K562 (cell line): Measurements from ENCODE around the gene ZBTB22. TPM values are rescaled to one million over a fixed set of nuclear protein-coding genes. Genes with fewer than 3 reads are reported as not detected.

Source experiments
- BCOR ChIP-seq: fragments of 450-650 bp; IDR thresholded peaks from 2 replicates; pipeline ENCODE4 v1.6.1; 2016
- CAMTA2 ChIP-seq: fragments of 250-450 bp; sonication (Bioruptor Pico); conservative IDR thresholded peaks from 2 replicates; pipeline ENCODE4 v1.5.1; 2022
- EWSR1 ChIP-seq: fragments of 450-650 bp; IDR thresholded peaks from 2 replicates; pipeline ENCODE4 v1.6.1; 2018; ENCODE audit warnings: borderline replicate concordance, mild to moderate bottlenecking, low read depth, moderate library complexity; ENCODE audit not compliant: partially characterized antibody
- MYBL2 ChIP-seq, 2 experiments: fragments of 450-650 bp in 1 of 2; sonication (generic) in 1 of 2; formaldehyde crosslinking in 1 of 2; IDR thresholded peaks; 2 replicates each; pipeline versions ENCODE4 v1.6.1 to v1.8.1; 2017 to 2022; ENCODE audit warnings: borderline replicate concordance in 1 of 2, inconsistent platforms in 1 of 2, low read depth in 1 of 2, mild to moderate bottlenecking in 1 of 2, missing genetic modification reagents in 1 of 2, moderate library complexity in 1 of 2
- NR2C1 ChIP-seq, 2 experiments: fragments of 450-650 bp; IDR thresholded peaks; 2 replicates each; pipeline ENCODE4 v1.6.1; 2017; ENCODE audit warnings: mild to moderate bottlenecking in 2 of 2, antibody characterized with exemption in 1 of 2, inconsistent platforms in 1 of 2, missing compliant biosample characterization in 1 of 2, missing genetic modification characterization in 1 of 2
- ZNF778 ChIP-seq: fragments of 450-650 bp; formaldehyde crosslinking; IDR thresholded peaks from 2 replicates; pipeline ENCODE4 v1.4.0; 2020; ENCODE audit warnings: mild to moderate bottlenecking, moderate library complexity
- polyA plus RNA-seq, 8 experiments: library from polyadenylated mRNA; depleted of rRNA in 4 of 8; stranded (reverse) in 5 of 8; unstranded in 3 of 8; fragments of >200 nt; fragmentation: Nextera tagmentation in 2 of 8; fragmentation: Illumina TruSeq in 1 of 8; extraction: Ambion mirVana in 2 of 8; extraction: Trizol in 1 of 8; gene quantifications; 2 replicates each; pipeline versions ENCODE4 v1.2.1 to v1.2.3, GENCODE V29; 2011 to 2014; ENCODE audit warnings: inconsistent platforms in 1 of 8, missing spikeins in 1 of 8
- total RNA-seq, 7 experiments: library from RNA; depleted of rRNA in 6 of 7; stranded (reverse); fragments of >200 nt in 6 of 7; fragmentation: Illumina TruSeq in 2 of 7; extraction: Trizol in 2 of 7; gene quantifications; 2 replicates each; pipeline versions ENCODE4 v1.2.1 to v1.2.3, GENCODE V29; 2011 to 2021; ENCODE audit warnings: low replicate concordance in 1 of 7
- TF ChIP-seq, protein P1 (sequence below): fragments of 450-650 bp; IDR thresholded peaks from 2 replicates; pipeline ENCODE4 v1.6.1; 2016; ENCODE audit warnings: mild to moderate bottlenecking, moderate library complexity
- TF ChIP-seq, protein P2 (sequence below): fragments of 450-650 bp; IDR thresholded peaks from 2 replicates; pipeline ENCODE4 v1.6.1; 2016
- TF ChIP-seq, protein P3 (sequence below), 2 experiments: fragments of 450-650 bp; IDR thresholded peaks; 2 replicates each; pipeline ENCODE4 v1.6.1; 2018; ENCODE audit warnings: mild to moderate bottlenecking in 2 of 2, low read depth in 1 of 2; ENCODE audit not compliant: partially characterized antibody in 2 of 2

The ZBTB22 gene
- total and polyA plus RNA-seq, 9 of the 15 experiments (the other 6 are each of a cell fraction or from before 2014, with no cell fraction given), result 0.21 to 11.9 (median 7.1) TPM

DNA sequence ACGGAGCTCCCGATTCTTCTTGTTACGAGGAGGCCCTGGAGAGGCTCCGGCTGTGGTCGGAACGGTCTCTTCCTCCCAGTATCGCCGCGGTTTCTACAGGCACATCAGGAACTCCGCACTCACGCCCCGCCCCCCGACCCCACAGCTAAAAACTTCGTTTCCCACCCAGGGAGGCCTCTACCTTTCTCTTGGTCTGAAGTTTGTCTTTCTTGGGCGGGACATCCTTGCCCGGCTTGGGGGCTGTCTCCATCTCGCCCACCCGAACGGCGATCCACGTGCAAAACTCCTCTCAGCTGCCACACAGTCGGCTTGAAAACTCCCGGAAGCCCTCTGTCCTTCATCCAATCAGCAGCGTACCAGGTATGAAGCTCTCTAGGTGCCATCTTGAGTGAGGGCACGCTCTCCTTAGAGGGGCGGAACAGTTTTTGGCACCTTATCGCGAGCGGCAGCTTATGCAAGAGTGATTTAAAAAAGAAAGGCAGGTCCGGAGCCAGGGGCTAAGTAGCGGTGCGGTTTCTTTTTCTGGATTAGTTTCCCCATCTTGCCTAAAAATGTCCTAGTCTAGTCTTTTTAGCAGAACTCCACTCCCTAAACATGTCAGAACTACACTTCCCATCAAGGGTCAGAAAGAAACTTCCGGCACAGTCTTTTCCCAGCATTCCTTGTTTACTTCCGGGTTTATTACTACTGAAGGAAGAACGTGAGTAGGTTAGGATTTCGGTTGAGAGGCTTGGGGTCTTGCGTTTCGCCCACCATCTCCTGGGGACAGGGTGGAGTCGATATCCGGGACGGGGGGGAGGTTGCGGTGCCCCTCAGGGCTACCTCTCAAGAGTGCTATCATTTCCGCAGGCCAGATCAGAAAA, 28.4 kb downstream of the ZBTB22 start, which contains the start of the genes PFDN6 and WDR46 (continued):
- TF ChIP-seq, protein P1, sequence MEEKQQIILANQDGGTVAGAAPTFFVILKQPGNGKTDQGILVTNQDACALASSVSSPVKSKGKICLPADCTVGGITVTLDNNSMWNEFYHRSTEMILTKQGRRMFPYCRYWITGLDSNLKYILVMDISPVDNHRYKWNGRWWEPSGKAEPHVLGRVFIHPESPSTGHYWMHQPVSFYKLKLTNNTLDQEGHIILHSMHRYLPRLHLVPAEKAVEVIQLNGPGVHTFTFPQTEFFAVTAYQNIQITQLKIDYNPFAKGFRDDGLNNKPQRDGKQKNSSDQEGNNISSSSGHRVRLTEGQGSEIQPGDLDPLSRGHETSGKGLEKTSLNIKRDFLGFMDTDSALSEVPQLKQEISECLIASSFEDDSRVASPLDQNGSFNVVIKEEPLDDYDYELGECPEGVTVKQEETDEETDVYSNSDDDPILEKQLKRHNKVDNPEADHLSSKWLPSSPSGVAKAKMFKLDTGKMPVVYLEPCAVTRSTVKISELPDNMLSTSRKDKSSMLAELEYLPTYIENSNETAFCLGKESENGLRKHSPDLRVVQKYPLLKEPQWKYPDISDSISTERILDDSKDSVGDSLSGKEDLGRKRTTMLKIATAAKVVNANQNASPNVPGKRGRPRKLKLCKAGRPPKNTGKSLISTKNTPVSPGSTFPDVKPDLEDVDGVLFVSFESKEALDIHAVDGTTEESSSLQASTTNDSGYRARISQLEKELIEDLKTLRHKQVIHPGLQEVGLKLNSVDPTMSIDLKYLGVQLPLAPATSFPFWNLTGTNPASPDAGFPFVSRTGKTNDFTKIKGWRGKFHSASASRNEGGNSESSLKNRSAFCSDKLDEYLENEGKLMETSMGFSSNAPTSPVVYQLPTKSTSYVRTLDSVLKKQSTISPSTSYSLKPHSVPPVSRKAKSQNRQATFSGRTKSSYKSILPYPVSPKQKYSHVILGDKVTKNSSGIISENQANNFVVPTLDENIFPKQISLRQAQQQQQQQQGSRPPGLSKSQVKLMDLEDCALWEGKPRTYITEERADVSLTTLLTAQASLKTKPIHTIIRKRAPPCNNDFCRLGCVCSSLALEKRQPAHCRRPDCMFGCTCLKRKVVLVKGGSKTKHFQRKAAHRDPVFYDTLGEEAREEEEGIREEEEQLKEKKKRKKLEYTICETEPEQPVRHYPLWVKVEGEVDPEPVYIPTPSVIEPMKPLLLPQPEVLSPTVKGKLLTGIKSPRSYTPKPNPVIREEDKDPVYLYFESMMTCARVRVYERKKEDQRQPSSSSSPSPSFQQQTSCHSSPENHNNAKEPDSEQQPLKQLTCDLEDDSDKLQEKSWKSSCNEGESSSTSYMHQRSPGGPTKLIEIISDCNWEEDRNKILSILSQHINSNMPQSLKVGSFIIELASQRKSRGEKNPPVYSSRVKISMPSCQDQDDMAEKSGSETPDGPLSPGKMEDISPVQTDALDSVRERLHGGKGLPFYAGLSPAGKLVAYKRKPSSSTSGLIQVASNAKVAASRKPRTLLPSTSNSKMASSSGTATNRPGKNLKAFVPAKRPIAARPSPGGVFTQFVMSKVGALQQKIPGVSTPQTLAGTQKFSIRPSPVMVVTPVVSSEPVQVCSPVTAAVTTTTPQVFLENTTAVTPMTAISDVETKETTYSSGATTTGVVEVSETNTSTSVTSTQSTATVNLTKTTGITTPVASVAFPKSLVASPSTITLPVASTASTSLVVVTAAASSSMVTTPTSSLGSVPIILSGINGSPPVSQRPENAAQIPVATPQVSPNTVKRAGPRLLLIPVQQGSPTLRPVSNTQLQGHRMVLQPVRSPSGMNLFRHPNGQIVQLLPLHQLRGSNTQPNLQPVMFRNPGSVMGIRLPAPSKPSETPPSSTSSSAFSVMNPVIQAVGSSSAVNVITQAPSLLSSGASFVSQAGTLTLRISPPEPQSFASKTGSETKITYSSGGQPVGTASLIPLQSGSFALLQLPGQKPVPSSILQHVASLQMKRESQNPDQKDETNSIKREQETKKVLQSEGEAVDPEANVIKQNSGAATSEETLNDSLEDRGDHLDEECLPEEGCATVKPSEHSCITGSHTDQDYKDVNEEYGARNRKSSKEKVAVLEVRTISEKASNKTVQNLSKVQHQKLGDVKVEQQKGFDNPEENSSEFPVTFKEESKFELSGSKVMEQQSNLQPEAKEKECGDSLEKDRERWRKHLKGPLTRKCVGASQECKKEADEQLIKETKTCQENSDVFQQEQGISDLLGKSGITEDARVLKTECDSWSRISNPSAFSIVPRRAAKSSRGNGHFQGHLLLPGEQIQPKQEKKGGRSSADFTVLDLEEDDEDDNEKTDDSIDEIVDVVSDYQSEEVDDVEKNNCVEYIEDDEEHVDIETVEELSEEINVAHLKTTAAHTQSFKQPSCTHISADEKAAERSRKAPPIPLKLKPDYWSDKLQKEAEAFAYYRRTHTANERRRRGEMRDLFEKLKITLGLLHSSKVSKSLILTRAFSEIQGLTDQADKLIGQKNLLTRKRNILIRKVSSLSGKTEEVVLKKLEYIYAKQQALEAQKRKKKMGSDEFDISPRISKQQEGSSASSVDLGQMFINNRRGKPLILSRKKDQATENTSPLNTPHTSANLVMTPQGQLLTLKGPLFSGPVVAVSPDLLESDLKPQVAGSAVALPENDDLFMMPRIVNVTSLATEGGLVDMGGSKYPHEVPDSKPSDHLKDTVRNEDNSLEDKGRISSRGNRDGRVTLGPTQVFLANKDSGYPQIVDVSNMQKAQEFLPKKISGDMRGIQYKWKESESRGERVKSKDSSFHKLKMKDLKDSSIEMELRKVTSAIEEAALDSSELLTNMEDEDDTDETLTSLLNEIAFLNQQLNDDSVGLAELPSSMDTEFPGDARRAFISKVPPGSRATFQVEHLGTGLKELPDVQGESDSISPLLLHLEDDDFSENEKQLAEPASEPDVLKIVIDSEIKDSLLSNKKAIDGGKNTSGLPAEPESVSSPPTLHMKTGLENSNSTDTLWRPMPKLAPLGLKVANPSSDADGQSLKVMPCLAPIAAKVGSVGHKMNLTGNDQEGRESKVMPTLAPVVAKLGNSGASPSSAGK, result no peak; the same call in 1 of the 2 replicates
- TF ChIP-seq CAMTA2 (CRISPR knock-in tag) (no peak), MYBL2 (IDR thresholded peaks at IDR 0.05; ENCODE audit: low read depth) (no peak), MYBL2 (CRISPR knock-in tag; IDR thresholded peaks at IDR 0.05; ENCODE audit: borderline replicate concordance) (no peak), NR2C1 (IDR thresholded peaks at IDR 0.05) (peak; percentile 100), NR2C1 (tag; IDR thresholded peaks at IDR 0.05) (peak; percentile 100), EWSR1 (no peak), BCOR (no peak), ZNF778 (no peak)
- TF ChIP-seq, protein P2, sequence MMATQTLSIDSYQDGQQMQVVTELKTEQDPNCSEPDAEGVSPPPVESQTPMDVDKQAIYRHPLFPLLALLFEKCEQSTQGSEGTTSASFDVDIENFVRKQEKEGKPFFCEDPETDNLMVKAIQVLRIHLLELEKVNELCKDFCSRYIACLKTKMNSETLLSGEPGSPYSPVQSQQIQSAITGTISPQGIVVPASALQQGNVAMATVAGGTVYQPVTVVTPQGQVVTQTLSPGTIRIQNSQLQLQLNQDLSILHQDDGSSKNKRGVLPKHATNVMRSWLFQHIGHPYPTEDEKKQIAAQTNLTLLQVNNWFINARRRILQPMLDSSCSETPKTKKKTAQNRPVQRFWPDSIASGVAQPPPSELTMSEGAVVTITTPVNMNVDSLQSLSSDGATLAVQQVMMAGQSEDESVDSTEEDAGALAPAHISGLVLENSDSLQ, result peak; percentile 74
- TF ChIP-seq, protein P3, sequence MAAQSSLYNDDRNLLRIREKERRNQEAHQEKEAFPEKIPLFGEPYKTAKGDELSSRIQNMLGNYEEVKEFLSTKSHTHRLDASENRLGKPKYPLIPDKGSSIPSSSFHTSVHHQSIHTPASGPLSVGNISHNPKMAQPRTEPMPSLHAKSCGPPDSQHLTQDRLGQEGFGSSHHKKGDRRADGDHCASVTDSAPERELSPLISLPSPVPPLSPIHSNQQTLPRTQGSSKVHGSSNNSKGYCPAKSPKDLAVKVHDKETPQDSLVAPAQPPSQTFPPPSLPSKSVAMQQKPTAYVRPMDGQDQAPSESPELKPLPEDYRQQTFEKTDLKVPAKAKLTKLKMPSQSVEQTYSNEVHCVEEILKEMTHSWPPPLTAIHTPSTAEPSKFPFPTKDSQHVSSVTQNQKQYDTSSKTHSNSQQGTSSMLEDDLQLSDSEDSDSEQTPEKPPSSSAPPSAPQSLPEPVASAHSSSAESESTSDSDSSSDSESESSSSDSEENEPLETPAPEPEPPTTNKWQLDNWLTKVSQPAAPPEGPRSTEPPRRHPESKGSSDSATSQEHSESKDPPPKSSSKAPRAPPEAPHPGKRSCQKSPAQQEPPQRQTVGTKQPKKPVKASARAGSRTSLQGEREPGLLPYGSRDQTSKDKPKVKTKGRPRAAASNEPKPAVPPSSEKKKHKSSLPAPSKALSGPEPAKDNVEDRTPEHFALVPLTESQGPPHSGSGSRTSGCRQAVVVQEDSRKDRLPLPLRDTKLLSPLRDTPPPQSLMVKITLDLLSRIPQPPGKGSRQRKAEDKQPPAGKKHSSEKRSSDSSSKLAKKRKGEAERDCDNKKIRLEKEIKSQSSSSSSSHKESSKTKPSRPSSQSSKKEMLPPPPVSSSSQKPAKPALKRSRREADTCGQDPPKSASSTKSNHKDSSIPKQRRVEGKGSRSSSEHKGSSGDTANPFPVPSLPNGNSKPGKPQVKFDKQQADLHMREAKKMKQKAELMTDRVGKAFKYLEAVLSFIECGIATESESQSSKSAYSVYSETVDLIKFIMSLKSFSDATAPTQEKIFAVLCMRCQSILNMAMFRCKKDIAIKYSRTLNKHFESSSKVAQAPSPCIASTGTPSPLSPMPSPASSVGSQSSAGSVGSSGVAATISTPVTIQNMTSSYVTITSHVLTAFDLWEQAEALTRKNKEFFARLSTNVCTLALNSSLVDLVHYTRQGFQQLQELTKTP (IDR thresholded peaks at IDR 0.05; ENCODE audit: low read depth in 1 of 2, partially characterized antibody in 2 of 2), result peak; percentile 79 to 98
